ENCODE measurements around the gene TEK.

The TEK gene

DNA sequence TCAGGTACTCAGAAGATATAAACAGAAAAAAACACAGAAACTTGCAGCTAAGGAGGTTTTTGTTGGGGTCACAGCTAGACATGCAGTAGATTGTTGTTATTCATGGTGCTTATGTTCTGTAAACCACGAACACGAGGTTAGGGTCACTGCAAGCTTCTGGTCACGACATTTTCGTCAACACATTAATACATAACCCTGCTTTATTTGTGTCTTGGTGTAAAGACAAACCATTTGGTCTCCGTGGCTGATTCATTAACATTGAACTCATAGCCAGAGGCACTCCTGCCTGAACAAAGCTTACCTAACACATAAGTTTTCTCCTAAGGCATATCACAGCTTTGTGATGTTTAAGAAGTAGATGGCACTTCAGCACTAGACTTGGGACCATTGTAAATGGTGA is 16.9 kb downstream of the TEK start:
- H3K4me2 ChIP-seq (ENCODE audit: low read depth, low read length, poor library complexity, severe bottlenecking) = no peak overlapping the region
- H3K4me3 ChIP-seq (ENCODE audit: low read length, poor library complexity, severe bottlenecking) = no peak overlapping the region
- no peak overlapping the region for H3K9ac ChIP-seq (ENCODE audit: low read depth, low read length, poor library complexity, severe bottlenecking)
- no peaks in the 10 kb centered on the region for H3K4me1 ChIP-seq (ENCODE audit: insufficient read depth, low read length, poor library complexity, severe bottlenecking)
- no peaks in the 10 kb centered on the region for H3K79me2 ChIP-seq (ENCODE audit: insufficient read depth, low read length)
- no peaks in the 10 kb centered on the region for H3F3A ChIP-seq (ENCODE audit: low read depth)
- H3K36me3 ChIP-seq (ENCODE audit: insufficient read depth, low read length) = no peaks in the 10 kb centered on the region
- H3K9me2 ChIP-seq (replicated peaks; ENCODE audit: low read depth, low read length) = no peaks in the 10 kb centered on the region
- H2AFZ ChIP-seq (ENCODE audit: low read length) = no peak overlapping the region
- no peaks in the 10 kb centered on the region; the same call in 1 of the 2 replicates for H3K9me3 ChIP-seq (ENCODE audit: insufficient read depth, low read depth, low read length)
- no peaks in the 10 kb centered on the region for H3K27me3 ChIP-seq (ENCODE audit: insufficient read depth, low read length, poor library complexity, severe bottlenecking)
- no peak for TF ChIP-seq EZH2phosphoT487 (IDR thresholded peaks at IDR 0.05; ENCODE audit: borderline replicate concordance)
- TF ChIP-seq, protein P1, sequence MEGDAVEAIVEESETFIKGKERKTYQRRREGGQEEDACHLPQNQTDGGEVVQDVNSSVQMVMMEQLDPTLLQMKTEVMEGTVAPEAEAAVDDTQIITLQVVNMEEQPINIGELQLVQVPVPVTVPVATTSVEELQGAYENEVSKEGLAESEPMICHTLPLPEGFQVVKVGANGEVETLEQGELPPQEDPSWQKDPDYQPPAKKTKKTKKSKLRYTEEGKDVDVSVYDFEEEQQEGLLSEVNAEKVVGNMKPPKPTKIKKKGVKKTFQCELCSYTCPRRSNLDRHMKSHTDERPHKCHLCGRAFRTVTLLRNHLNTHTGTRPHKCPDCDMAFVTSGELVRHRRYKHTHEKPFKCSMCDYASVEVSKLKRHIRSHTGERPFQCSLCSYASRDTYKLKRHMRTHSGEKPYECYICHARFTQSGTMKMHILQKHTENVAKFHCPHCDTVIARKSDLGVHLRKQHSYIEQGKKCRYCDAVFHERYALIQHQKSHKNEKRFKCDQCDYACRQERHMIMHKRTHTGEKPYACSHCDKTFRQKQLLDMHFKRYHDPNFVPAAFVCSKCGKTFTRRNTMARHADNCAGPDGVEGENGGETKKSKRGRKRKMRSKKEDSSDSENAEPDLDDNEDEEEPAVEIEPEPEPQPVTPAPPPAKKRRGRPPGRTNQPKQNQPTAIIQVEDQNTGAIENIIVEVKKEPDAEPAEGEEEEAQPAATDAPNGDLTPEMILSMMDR (conservative IDR thresholded peaks at IDR 0.05; ENCODE audit: low read length) = no peak
- H4K20me1 ChIP-seq (ENCODE audit: insufficient read depth, low read length, poor library complexity, severe bottlenecking) = no peaks in the 10 kb centered on the region

DNA sequence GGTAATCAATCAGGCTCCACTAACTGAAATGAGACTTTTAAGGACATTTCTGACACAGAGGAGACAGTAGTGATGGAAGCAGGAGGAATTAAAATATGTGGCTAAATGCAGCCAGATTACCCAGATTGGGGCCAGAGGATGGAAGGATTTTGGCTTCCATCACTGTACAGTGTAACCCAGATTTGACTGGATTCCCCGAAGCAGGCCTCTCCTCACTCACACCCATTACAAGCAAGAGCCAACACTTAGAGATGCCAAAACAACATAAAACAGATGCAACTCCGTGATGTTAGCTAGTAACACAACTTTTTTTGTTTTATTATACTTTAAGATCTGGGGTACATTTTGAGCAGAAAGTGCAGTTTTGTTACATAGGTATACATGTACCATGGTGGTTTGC is 17.6 kb downstream of the TEK start:
- no peaks in the 10 kb centered on the region for H3K4me1 ChIP-seq (ENCODE audit: insufficient read depth, low read length, poor library complexity, severe bottlenecking)
- H3F3A ChIP-seq (ENCODE audit: low read depth) = no peaks in the 10 kb centered on the region
- no peak overlapping the region for H3K4me2 ChIP-seq (ENCODE audit: low read depth, low read length, poor library complexity, severe bottlenecking)
- no peaks in the 10 kb centered on the region for H3K9me2 ChIP-seq (replicated peaks; ENCODE audit: low read depth, low read length)
- no peaks in the 10 kb centered on the region for H3K27me3 ChIP-seq (ENCODE audit: insufficient read depth, low read length, poor library complexity, severe bottlenecking)
- no peak overlapping the region for H2AFZ ChIP-seq (ENCODE audit: low read length)
- no peaks in the 10 kb centered on the region; the same call in 1 of the 2 replicates for H3K9me3 ChIP-seq (ENCODE audit: insufficient read depth, low read depth, low read length)
- no peaks in the 10 kb centered on the region for H3K36me3 ChIP-seq (ENCODE audit: insufficient read depth, low read length)
- TF ChIP-seq, protein P1 (conservative IDR thresholded peaks at IDR 0.05; ENCODE audit: low read length) = no peak
- no peak for TF ChIP-seq EZH2phosphoT487 (IDR thresholded peaks at IDR 0.05; ENCODE audit: borderline replicate concordance)
- H4K20me1 ChIP-seq (ENCODE audit: insufficient read depth, low read length, poor library complexity, severe bottlenecking) = no peaks in the 10 kb centered on the region
- H3K9ac ChIP-seq (ENCODE audit: low read depth, low read length, poor library complexity, severe bottlenecking) = no peak overlapping the region
- H3K4me3 ChIP-seq (ENCODE audit: low read length, poor library complexity, severe bottlenecking) = no peak overlapping the region
- no peaks in the 10 kb centered on the region for H3K79me2 ChIP-seq (ENCODE audit: insufficient read depth, low read length)

DNA sequence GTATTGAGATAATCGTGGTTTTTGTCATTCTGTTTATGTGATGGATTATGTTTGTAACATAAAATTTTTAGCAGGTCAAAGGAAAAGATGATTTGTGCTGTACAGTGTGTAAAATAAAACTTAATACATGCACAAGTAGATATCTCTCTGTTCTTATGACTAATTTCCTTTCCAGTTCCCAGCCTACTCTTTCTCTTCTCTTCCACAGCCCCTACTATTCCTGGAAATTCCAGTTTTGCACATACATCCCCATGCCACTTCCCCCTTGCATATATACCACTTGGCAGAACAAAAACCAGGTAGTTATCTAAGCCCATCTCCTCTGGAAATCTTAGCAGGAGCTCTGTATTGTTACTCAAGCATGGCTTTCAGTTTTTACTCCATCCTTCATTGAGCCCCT is 20.2 kb downstream of the TEK start:
- Histone ChIP-seq H3K27me3 (ENCODE audit: insufficient read depth, low read length, poor library complexity, severe bottlenecking) (no peaks in the 10 kb centered on the region), H4K20me1 (ENCODE audit: insufficient read depth, low read length, poor library complexity, severe bottlenecking) (no peaks in the 10 kb centered on the region), H3K4me1 (ENCODE audit: insufficient read depth, low read length, poor library complexity, severe bottlenecking) (no peaks in the 10 kb centered on the region), H2AFZ (ENCODE audit: low read length) (no peak overlapping the region), H3K9me2 (replicated peaks; ENCODE audit: low read depth, low read length) (no peaks in the 10 kb centered on the region), H3F3A (ENCODE audit: low read depth) (no peaks in the 10 kb centered on the region), H3K4me3 (ENCODE audit: low read length, poor library complexity, severe bottlenecking) (no peak overlapping the region), H3K9ac (ENCODE audit: low read depth, low read length, poor library complexity, severe bottlenecking) (no peak overlapping the region), H3K4me2 (ENCODE audit: low read depth, low read length, poor library complexity, severe bottlenecking) (no peak overlapping the region), H3K36me3 (ENCODE audit: insufficient read depth, low read length) (no peaks in the 10 kb centered on the region), H3K9me3 (ENCODE audit: insufficient read depth, low read depth, low read length) (no peaks in the 10 kb centered on the region), H3K79me2 (ENCODE audit: insufficient read depth, low read length) (no peaks in the 10 kb centered on the region)
- TF ChIP-seq EZH2phosphoT487 (IDR thresholded peaks at IDR 0.05; ENCODE audit: borderline replicate concordance) = no peak
- TF ChIP-seq, protein P1 (conservative IDR thresholded peaks at IDR 0.05; ENCODE audit: low read length) = no peak

All from Loucy (cell line).